ENCODE data around the gene MAP3K4.

- no peak for TF ChIP-seq POLR2AphosphoS5 (IDR thresholded peaks at IDR 0.05; ENCODE audit: borderline replicate concordance, low read depth, low read length)
- TF ChIP-seq EZH2 (IDR thresholded peaks at IDR 0.05) = no peak
- TF ChIP-seq FOXP2 (optimal IDR thresholded peaks at IDR 0.05; ENCODE audit: control extremely low read depth, extremely low read length, insufficient read depth) = no peak
These were observed 139.6 kb downstream of the MAP3K4 start for GRCh38 chr6:161130967-161131766.
